SK-N-SH treated with all-trans-retinoic acid at 6 μM for 48 hours (cell line): ENCODE results near the gene FOXF2.

ENCODE experiments used
- CSRNP3 ChIP-seq: fragments of 250-450 bp; sonication (Bioruptor Pico); IDR thresholded peaks from 2 replicates; pipeline ENCODE4 v1.5.1; 2021; ENCODE audit warnings: mild to moderate bottlenecking, moderate library complexity
- ESRRG ChIP-seq: fragments of 250-450 bp; sonication (Bioruptor Pico); IDR thresholded peaks from 2 replicates; pipeline ENCODE4 v1.6.1; 2021; ENCODE audit warnings: mild to moderate bottlenecking
- ISL1 ChIP-seq: fragments of 250-450 bp; sonication (Bioruptor Pico); IDR thresholded peaks from 2 replicates; pipeline ENCODE4 v2.1.2; 2022; ENCODE audit warnings: mild to moderate bottlenecking, moderate library complexity
- OSR1 ChIP-seq: fragments of 250-450 bp; sonication (Bioruptor Pico); IDR thresholded peaks from 2 replicates; pipeline ENCODE4 v1.8.0; 2022; ENCODE audit warnings: moderate library complexity, mild to moderate bottlenecking, inconsistent platforms
- SNAI2 ChIP-seq: fragments of 250-450 bp; sonication (Bioruptor Pico); IDR thresholded peaks from 2 replicates; pipeline ENCODE4 v1.5.0; 2020; ENCODE audit warnings: mild to moderate bottlenecking, moderate library complexity
- TOX ChIP-seq: fragments of 250-450 bp; sonication (Bioruptor Pico); IDR thresholded peaks from 2 replicates; pipeline ENCODE4 v1.8.0; 2021; ENCODE audit warnings: mild to moderate bottlenecking, moderate library complexity, borderline replicate concordance
- ZFP30 ChIP-seq: fragments of 450-650 bp; formaldehyde crosslinking; IDR thresholded peaks from 2 replicates; pipeline ENCODE4 v1.5.0; 2022; ENCODE audit warnings: mild to moderate bottlenecking, moderate library complexity
- ZNF8 ChIP-seq: fragments of 450-650 bp; formaldehyde crosslinking; IDR thresholded peaks from 2 replicates; pipeline ENCODE4 v1.5.0; 2020; ENCODE audit warnings: mild to moderate bottlenecking, moderate library complexity
- TF ChIP-seq, protein P1 (sequence below): fragments of 250-450 bp; sonication (Bioruptor Pico); IDR thresholded peaks from 2 replicates; pipeline ENCODE4 v1.8.0; 2020; ENCODE audit warnings: mild to moderate bottlenecking, moderate library complexity, borderline replicate concordance
- TF ChIP-seq, protein P2 (sequence below): fragments of 250-450 bp; sonication (Bioruptor Pico); IDR thresholded peaks from 2 replicates; pipeline ENCODE4 v1.5.1; 2020; ENCODE audit warnings: low read depth, mild to moderate bottlenecking, moderate library complexity

DNA sequence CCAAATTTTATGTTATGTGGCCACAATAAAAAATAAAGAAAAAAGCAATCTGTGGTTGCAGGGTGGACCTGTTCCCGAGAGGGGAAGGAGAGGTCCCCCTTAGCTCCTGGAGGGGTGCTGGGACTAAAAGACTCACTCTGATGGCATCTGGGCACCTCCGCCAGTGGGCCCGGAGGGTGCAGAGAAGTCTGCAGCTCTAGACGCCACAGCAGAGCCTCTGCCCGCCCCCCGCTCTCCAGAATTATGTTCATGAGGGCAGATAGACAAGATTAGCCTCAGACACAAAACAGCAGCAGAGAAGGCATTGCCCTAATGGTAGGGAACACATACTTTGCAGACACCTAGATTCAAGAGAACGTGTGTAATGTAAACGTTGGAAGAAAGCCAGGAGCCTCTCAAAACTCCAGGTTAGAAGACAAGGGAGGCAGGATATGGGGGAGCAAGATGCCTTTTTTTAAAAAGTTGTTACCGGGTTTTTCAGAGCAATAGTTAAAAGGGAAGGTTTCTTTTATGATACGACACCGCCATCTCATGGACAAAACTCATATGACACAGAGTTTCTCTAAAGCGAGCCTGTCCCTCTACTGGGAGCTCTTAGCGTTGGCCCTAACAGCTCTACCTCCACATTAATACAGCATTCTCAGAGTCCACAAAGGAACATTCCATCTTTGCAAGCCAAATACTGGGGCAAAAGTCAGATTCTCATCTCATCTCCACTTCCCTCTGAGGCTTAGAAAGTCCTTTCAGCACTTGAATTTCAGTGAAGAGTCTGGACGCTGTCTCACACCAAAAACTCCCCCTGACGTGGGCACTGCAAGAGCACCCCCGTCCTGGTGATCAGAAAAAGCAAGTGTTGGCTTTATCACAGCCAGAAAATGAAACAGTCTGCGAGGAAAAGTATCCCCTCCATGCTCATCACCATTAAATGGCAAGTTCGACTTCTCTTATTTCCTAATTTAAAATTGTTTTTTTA lies 47.2 kb downstream of the FOXF2 start:
- TF ChIP-seq OSR1 (CRISPR knock-in tag) (no peak), TOX (CRISPR knock-in tag) (no peak), CSRNP3 (CRISPR knock-in tag) (no peak), ISL1 (CRISPR knock-in tag) (no peak), ZFP30 (no peak), ESRRG (CRISPR knock-in tag) (no peak), ZNF8 (CRISPR knock-in tag) (no peak), SNAI2 (CRISPR knock-in tag) (no peak)
- TF ChIP-seq, protein P1, sequence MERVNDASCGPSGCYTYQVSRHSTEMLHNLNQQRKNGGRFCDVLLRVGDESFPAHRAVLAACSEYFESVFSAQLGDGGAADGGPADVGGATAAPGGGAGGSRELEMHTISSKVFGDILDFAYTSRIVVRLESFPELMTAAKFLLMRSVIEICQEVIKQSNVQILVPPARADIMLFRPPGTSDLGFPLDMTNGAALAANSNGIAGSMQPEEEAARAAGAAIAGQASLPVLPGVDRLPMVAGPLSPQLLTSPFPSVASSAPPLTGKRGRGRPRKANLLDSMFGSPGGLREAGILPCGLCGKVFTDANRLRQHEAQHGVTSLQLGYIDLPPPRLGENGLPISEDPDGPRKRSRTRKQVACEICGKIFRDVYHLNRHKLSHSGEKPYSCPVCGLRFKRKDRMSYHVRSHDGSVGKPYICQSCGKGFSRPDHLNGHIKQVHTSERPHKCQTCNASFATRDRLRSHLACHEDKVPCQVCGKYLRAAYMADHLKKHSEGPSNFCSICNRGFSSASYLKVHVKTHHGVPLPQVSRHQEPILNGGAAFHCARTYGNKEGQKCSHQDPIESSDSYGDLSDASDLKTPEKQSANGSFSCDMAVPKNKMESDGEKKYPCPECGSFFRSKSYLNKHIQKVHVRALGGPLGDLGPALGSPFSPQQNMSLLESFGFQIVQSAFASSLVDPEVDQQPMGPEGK = no peak
- TF ChIP-seq, protein P2, sequence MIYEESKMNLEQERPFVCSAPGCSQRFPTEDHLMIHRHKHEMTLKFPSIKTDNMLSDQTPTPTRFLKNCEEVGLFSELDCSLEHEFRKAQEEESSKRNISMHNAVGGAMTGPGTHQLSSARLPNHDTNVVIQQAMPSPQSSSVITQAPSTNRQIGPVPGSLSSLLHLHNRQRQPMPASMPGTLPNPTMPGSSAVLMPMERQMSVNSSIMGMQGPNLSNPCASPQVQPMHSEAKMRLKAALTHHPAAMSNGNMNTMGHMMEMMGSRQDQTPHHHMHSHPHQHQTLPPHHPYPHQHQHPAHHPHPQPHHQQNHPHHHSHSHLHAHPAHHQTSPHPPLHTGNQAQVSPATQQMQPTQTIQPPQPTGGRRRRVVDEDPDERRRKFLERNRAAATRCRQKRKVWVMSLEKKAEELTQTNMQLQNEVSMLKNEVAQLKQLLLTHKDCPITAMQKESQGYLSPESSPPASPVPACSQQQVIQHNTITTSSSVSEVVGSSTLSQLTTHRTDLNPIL (CRISPR knock-in tag) = no peak
